MV-4-11 (cell line): Measurements from ENCODE around the gene TXNRD3.
A peak's percentile ranks its signal among the peaks of the same experiment; 100 is the strongest.
"Not testable (repeated sequence)": the region's sequence is repeated elsewhere in the genome, so short reads cannot be mapped to it uniquely, and the experiment has no call there.

ENCODE experiments used
- DNase-seq: peaks from one replicate; lab custom pipeline; 2025; lab: John Stamatoyannopoulos, UW

TXNRD3 gene

GRCh38 chr3:126646674-126647073 is 8.2 kb downstream of the TXNRD3 start:
- no peak for DNase-seq

- no peak for DNase-seq
These were observed 10.3 kb downstream of the TXNRD3 start for GRCh38 chr3:126644615-126645014.

- no peak for DNase-seq
These were observed 16.1 kb downstream of the TXNRD3 start for GRCh38 chr3:126638790-126639189.

DNA sequence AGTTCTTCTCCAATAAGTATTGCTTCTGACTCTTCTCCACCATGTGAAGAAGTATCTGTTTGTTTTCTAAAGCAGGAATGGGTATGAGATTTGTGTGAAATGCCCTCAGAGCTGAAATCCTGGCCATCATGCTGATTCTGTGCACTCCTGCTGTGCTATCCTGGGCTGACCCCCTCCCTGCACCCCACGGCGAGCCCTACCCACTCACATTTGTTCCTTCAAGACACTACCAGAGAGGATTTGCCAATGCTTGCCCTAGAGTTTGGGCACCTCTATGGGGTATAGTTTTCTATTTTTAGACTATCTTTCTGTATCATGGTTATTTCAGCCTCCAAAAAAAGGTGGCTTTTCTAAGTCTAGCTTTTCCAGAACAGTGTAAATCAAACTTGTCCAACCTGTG is 18.5 kb downstream of the TXNRD3 start:
- DNase-seq = no peak

DNA sequence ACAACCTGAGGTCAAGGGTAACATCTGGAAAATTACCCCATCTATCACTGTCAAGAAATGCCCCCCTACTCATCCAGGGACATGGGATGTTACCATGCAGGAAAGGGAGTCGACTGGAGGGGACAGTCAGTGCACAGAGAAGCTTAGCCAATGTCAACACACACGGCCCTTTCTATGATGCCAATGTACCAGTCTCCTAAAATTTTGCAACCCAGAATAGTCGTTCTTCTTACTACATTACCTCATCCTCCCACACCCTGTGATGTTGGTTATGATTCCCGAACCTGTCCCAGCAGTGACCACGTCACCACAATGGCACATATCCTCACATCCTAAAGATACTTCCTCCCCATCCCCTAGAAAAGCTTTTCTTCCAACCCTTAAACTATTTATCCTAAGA is 20.1 kb downstream of the TXNRD3 start:
- no peak for DNase-seq

DNA sequence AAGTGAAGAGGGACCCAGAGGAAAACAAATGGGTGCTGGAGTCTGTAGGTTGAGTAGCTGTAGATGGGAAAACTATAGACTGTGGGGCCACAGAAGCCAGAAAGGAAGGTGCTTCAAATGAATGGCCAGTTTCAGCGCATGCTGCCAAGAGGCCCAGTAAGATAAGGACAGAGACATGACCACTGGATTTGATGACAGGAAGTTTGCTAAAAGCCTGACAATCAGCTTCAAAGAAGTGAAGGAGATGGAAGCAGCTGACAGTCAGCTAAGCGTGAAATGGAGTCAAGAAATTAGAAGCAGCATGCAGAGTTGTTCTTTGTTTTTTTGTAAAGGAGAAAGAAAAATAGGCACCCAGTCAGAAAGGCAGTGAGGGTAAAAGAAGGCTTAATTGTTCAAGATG is 24.9 kb downstream of the TXNRD3 start:
- no peak for DNase-seq

- DNase-seq = not testable (repeated sequence)
These were observed 29.2 kb downstream of the TXNRD3 start for GRCh38 chr3:126625735-126626134.

- no peak for DNase-seq
These were observed 32.2 kb downstream of the TXNRD3 start for GRCh38 chr3:126622694-126623093.

- no peak for DNase-seq
These were observed 33.1 kb downstream of the TXNRD3 start for GRCh38 chr3:126621627-126622345.

DNA sequence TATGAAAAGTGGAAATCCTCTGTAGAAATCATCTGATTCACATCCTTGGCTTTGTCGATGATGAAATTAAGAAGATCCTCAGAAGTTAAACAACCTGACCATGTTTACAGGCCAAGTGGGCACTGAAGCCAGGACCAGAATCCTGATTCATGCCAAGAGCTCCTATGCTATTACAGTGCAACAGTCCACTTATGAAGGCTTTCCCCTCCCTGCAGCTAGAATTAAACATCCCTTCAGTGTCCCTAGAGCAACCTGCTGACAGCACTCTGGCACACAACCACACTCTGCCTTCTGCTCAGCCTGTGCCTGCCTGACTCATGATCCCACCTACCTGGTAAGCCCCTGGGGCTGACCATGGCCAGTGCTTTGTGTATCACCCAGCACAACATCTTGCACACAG is 33.8 kb downstream of the TXNRD3 start:
- no peak for DNase-seq

DNA sequence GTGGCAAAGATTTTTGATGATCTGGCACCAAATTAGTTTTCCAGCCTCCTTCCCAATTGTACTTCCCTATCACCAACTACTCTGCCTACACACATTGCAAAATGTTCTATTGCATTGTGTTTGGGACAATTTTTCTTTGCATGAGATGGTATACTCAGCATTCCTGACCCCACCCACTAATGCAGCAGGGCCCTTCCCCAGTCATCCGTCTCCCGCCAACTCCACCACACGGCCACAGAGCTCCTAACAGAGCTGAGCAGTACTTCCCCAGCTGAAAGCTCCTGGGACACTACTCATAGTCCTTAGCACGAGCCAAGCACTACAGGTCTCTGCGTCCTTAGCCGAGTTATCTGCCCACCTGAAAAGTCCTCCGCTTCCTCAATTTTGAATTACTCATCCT is 34.2 kb downstream of the TXNRD3 start:
- DNase-seq = no peak

GRCh38 chr3:126618760-126619159 is 36.2 kb downstream of the TXNRD3 start:
- no peak for DNase-seq

- DNase-seq = no peak
These were observed 36.9 kb downstream of the TXNRD3 start for GRCh38 chr3:126618021-126618420.

GRCh38 chr3:126617571-126617970 is 37.4 kb downstream of the TXNRD3 start:
- peak; percentile 65 for DNase-seq

DNA sequence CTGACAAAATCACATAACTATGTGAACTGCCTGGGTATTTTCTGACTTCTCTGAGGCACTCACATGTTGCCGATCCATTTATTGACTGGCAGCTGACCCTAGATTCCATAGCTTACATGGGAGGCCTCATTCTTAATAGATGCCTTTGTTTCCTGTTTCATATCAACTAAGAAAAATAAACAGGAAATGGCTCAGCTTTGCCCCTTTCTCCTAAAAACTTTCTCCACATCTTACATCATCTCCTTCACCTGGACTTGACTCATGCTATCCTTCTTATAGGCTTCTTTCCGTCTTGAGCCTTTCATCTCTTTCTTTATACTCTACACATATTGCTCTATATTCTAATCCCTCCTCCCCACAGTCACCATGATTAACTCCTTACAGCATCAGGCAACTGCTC is 38.0 kb downstream of the TXNRD3 start:
- no peak for DNase-seq

GRCh38 chr3:126613479-126614188 is 41.3 kb downstream of the TXNRD3 start:
- DNase-seq = peak; percentile 47

- DNase-seq = no peak
These were observed 42.3 kb downstream of the TXNRD3 start for GRCh38 chr3:126612479-126613205.

GRCh38 chr3:126609909-126610308 is 45.0 kb downstream of the TXNRD3 start:
- no peak for DNase-seq

DNA sequence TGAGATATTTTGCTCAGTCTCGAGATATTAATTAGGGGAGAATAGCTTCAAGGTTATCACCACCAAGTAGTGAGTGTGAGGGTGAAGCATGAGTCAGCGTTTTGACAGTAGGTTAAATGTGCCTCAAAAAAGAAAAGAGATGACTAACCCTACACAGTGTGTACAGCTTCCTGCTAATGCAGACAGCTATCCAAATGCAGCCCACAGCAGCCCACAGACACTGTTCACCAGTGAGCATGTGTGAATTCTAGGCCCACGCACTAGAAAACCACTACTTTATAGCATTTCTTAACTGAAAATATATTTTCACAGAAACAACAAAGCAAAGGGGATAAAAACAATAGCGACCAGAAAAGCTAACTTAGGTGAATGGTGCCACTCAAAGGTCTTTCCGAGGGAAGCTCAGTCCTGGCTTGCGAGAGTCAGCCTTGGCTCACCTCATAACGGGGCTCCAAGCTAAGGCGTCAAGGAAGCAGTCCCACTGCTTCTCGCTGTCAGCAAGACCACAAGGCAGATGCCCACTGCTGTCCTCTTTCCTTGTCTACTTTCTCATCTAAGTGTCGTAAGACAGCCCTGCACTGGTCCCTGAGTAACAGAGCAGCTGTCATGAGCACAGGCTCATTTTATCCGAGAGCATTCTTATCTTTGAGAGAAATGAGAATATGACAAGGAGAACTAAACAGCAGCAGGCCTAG is 47.6 kb downstream of the TXNRD3 start:
- peak; percentile 77 for DNase-seq

GRCh38 chr3:126606001-126606400 is 48.9 kb downstream of the TXNRD3 start:
- DNase-seq = no peak

DNA sequence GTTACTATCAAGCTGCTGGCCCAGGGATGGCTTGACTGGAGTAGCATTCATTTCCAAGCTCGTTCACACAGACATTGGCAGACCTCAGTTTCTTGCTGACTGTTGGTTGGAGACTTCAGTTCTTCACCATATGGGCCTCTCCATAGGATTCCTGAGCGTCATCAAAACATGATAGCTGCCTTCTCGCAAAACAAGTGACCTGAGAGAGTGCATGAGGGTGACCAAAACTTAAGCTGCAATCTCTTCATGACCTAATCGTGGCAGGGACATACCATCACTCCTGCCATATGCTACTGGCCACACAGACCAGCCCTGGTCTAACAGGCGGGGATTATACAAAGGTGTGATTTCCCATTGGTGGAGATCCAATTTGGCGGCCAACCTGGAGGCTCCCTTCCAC is 50.2 kb downstream of the TXNRD3 start:
- DNase-seq = no peak

- no peak for DNase-seq
These were observed 55.8 kb downstream of the TXNRD3 start for GRCh38 chr3:126599101-126599500.
